A549 (cell line): Measurements from ENCODE around the gene POLR3H.

Experiments
- BHLHE40 ChIP-seq: IDR thresholded peaks from 2 replicates; pipeline ENCODE4 v1.6.1; 2012; ENCODE audit warnings: low read depth, low read length, inconsistent platforms
- CEBPB ChIP-seq, 2 experiments: fragments of >200 bp in 1 of 2; sonication (Bioruptor Twin) in 1 of 2; formaldehyde crosslinking in 1 of 2; IDR thresholded peaks; 2 replicates each; pipeline ENCODE4 v1.6.1; 2012 to 2016
- ESRRA ChIP-seq: fragments of 150-350 bp; IDR thresholded peaks from 2 replicates; pipeline ENCODE4 v1.6.1; 2014; ENCODE audit warnings: mild to moderate bottlenecking, low read length, borderline replicate concordance
- KDM1A ChIP-seq: fragments of 200-600 bp; sonication (generic); IDR thresholded peaks from 2 replicates; pipeline ENCODE4 v1.6.1; 2016; ENCODE audit warnings: low read depth, mild to moderate bottlenecking
- KDM5A ChIP-seq: fragments of 200-600 bp; sonication (generic); IDR thresholded peaks from 2 replicates; pipeline ENCODE4 v1.6.1; 2016; ENCODE audit warnings: antibody characterized with exemption, mild to moderate bottlenecking
- NFE2L2 ChIP-seq: fragments of 150-350 bp; conservative IDR thresholded peaks from 2 replicates; pipeline ENCODE4 v1.6.1; 2014; ENCODE audit warnings: low read length
- POLR2A ChIP-seq: IDR thresholded peaks from 2 replicates; pipeline ENCODE4 v1.6.1; 2012; ENCODE audit warnings: mild to moderate bottlenecking, low read length
- RAD21 ChIP-seq, 2 experiments: fragments of >200 bp in 1 of 2; sonication (Bioruptor Twin) in 1 of 2; formaldehyde crosslinking in 1 of 2; IDR thresholded peaks in 1 of 2; conservative IDR thresholded peaks in 1 of 2; 2 replicates in 1 of 2; 3 replicates in 1 of 2; pipeline ENCODE4 v1.6.1; 2012 to 2018; ENCODE audit warnings: inconsistent platforms in 1 of 2
- TF ChIP-seq, protein P1 (sequence below): fragments of >200 bp; sonication (Bioruptor Twin); formaldehyde crosslinking; IDR thresholded peaks from 3 replicates; pipeline ENCODE4 v1.5.1; 2016
- TF ChIP-seq, protein P2 (sequence below): fragments of >200 bp; sonication (Bioruptor Twin); formaldehyde crosslinking; IDR thresholded peaks from 3 replicates; pipeline ENCODE4 v1.6.1; 2016

- no peak for TF ChIP-seq KDM5A
- TF ChIP-seq KDM1A: no peak
- TF ChIP-seq CEBPB (IDR thresholded peaks at IDR 0.05): no peak
- no peak for TF ChIP-seq BHLHE40
- TF ChIP-seq, protein P1, sequence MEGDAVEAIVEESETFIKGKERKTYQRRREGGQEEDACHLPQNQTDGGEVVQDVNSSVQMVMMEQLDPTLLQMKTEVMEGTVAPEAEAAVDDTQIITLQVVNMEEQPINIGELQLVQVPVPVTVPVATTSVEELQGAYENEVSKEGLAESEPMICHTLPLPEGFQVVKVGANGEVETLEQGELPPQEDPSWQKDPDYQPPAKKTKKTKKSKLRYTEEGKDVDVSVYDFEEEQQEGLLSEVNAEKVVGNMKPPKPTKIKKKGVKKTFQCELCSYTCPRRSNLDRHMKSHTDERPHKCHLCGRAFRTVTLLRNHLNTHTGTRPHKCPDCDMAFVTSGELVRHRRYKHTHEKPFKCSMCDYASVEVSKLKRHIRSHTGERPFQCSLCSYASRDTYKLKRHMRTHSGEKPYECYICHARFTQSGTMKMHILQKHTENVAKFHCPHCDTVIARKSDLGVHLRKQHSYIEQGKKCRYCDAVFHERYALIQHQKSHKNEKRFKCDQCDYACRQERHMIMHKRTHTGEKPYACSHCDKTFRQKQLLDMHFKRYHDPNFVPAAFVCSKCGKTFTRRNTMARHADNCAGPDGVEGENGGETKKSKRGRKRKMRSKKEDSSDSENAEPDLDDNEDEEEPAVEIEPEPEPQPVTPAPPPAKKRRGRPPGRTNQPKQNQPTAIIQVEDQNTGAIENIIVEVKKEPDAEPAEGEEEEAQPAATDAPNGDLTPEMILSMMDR: no peak
- no peak for TF ChIP-seq NFE2L2
- TF ChIP-seq RAD21 (conservative IDR thresholded peaks at IDR 0.05 in 1 of 2, IDR thresholded peaks at IDR 0.05 in 1 of 2): no peak
- no peak for TF ChIP-seq POLR2A
- TF ChIP-seq, protein P2, sequence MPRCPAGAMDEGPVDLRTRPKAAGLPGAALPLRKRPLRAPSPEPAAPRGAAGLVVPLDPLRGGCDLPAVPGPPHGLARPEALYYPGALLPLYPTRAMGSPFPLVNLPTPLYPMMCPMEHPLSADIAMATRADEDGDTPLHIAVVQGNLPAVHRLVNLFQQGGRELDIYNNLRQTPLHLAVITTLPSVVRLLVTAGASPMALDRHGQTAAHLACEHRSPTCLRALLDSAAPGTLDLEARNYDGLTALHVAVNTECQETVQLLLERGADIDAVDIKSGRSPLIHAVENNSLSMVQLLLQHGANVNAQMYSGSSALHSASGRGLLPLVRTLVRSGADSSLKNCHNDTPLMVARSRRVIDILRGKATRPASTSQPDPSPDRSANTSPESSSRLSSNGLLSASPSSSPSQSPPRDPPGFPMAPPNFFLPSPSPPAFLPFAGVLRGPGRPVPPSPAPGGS: no peak
- no peak for TF ChIP-seq ESRRA
These were observed 13.2 kb downstream of the POLR3H start for GRCh38 chr22:41530890-41531714.
